GM19452 (cell line): ENCODE results near the gene BAHD1.
A peak's percentile ranks its signal among the peaks of the same experiment; 100 is the strongest.

Experiments used
- ATAC-seq: cut with Tn5 transposase; IDR thresholded peaks from one replicate; pipeline ENCODE4 v1.9.1; 2021; ENCODE audit not compliant: unreplicated experiment

BAHD1 gene

DNA sequence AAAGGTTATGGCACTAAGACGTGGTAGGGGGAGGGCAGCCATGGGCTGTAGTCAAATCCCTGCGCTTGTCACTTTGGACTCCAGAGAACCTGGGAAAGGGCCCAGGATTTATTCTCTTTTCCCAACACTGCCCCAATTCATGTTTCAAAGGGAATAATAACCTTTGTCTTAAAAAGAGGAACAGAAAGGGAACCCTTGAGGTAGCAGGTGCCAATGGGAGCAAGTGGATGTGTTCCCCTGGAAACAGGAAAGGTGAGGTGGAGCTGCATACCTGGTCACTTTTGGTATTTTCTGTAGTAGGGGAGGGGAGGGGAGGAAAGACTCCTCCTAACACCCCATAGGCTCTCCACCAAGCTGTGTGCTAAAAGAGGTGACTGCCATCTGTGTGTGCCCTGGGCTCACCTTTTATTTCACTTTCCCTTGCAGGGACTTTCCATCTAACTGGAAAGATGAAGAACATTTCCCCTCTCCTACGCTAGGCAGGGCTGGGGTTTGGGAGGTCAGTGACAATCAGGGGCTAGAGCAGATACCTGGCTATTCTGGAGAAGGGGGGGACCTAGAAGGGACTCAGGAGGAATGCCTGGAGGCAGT is 23.9 kb downstream of the BAHD1 start:
- no peak for ATAC-seq

DNA sequence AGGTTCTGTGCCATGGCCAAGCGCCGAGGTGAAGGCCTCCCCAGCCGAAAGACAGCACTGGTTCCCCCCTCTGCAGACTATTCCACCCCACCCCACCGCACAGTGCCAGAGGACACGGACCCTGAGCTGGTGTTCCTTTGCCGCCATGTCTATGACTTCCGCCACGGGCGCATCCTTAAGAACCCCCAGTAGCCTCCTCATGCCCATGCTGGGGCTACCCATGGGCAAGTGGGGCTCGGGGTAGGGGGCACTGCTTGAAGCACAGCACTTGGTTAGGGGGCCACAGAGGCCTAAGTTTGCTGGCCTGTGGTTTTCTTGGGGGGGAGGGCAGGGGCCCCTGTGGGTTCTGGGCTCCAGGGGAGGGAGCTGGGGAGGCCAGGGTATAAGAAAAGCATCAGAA is 25.2 kb downstream of the BAHD1 start:
- no peak for ATAC-seq

DNA sequence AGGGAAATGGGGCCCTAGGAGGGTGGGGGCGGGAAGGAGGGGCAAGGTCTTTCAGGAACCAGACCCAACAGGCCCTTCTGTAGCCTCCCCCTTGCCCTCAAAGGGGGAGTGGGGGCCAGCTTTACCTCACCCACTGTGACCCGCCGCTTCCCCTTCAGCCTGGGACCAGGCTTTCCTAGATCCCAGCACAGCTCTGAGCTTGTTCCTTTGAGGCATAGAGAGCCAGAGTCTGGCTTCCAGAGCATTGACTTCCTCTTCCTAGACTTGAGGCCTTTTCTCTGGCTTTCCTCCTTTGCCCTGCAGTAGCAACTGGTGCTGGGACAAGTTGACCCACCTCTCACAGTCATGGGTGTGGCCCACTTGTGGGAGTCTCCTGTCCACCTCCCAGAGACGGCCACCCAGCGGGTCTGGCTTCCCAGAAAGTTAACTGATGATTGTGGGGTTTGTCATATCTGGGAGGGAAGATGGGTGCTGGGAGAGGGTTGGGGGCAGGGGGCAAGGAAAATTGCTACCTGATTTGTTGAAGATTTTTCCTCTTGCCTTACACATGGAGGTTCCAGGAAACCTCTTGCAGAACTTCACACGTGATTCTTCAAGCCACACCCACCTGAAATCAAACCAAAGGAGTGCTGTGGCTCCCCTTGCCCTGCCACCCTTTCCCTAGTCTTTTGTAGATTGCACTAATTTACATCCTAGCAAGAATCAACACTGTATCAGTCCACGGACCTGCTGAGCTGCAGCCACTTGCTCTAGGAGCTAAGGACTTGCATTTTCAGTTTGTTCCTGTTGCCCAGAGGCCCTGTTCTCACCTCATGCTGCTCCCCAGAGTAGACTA is 25.9 kb downstream of the BAHD1 start:
- no peak for ATAC-seq

DNA sequence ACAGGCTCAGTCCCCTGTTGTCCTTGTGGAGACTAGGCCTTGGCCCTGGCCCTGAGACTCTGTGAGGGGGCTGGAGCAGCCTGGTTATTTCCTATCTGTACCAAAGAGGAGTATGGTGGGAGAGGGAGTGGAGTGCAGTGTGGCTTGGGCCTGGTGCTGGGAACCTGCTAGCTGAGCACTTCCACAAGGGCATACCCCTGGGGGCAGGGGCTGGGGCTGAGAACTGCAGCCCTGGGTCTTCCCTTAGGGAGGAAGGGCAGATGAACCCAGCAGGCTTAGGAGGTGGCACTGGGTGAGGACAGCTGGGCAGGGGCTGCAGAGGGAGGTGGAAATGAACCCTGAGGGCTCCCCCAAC is 26.5 kb downstream of the BAHD1 start:
- ATAC-seq = no peak

DNA sequence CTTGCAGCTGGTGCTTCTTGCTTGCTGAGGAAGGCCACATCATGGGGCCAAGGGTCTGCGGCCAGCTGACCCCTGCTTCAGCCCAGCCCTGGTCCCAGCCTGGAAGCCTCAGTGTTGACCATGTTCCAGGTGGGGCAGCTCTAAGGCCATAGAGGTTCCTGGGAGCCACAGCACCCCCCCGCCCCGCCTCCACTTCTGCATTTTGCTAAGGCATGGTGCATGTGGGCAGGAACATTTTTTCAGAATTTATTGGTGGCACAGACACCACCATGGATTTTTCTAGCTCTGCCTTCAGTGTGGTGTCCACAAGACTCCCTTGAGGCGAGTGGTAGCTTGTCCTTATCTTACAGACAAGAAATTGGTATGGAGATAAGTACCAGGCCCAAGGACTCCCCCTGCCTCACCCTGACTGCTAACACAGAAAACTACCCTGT is 28.2 kb downstream of the BAHD1 start:
- no peak for ATAC-seq

- ATAC-seq = no peak
Measured at GRCh38 chr15:40469776-40470390, 29.1 kb downstream of the BAHD1 start.

DNA sequence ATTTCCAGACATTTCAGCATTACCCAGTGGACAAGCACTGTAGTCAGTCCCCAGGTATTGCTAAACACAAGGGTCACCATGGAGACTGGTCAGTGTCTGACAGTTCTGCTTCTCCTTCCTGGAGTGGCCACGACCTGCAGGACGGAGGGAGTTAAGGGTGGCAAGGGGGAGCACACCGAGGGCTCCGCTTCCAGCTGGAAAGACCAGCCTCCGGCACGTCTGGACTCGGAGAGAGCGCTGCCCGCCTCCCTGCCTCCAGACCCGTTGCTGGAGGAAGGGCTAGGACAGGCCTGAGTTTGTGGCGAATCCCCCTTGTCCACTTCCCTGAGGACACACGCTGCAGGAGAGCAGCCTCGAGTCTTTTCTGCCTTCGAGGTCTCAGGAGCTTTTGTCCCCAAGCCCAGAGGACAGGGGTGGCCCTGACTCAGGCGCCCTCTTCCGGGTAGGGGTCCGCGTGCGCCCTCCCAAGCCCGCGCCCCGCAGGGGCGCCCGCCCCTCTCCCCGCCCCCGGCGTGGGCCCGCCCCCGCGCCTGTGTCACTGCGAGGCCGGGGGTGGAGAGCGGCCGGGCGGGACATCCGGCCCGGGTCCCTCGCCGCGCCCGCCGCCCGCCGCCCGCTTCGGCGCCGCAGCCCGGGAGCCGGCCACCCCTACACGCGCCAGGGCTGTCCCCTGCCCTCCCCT is 29.8 kb downstream of the BAHD1 start, which contains the start of gene CHST14:
CHST14 (plus strand) TSS at position 562 of the 682 bp plus-strand sequence. CDS start 230 bp downstream, outside the sequence.
- ATAC-seq = peak; percentile 70

- peak; percentile 28 for ATAC-seq
Measured at GRCh38 chr15:40471105-40471807, 30.5 kb downstream of the BAHD1 start.

- peak; percentile 18 for ATAC-seq
Measured at GRCh38 chr15:40471808-40472150, 31.0 kb downstream of the BAHD1 start.

DNA sequence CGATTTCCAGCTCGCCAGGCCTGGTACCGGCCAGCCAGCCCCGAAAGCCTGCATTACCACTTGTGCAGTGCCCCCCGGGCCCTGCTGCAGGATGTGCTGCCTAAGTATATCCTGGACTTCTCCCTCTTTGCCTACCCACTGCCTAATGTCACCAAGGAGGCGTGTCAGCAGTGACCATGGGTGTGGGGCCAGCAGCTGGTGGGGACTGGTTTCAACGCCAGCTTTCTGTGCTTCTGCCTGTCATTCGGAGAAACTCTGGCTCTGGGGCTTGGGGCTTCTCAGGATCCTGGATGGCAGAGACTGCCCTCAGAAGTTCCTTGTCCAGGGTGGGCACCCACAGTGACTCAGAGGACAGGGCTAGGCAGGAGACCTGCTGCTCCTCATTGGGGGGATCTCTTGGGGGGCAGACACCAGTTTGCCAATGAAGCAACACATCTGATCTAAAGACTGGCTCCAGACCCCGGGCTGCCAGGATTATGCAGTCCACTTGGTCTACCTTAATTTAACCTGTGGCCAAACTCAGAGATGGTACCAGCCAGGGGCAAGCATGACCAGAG is 31.5 kb downstream of the BAHD1 start:
- no peak for ATAC-seq

DNA sequence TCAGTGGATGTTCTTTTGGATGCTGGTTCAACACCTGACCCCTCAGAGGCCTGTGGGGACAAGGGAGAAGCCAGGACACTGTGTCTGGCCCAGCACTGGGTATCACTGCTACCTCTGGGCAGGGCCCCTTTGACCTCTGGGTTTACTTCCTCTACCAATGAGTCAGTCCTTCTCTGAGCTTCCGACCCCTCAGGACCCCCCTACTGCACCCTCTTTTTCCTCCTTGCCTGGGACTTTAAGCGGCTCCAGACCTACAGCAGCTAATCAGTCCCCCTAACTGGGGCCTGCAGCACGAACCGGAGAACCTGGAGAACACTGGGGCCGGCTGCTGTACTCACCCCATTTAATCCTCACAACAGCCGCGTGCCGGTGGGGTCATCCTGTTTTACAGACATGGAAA is 33.8 kb downstream of the BAHD1 start:
- no peak for ATAC-seq

DNA sequence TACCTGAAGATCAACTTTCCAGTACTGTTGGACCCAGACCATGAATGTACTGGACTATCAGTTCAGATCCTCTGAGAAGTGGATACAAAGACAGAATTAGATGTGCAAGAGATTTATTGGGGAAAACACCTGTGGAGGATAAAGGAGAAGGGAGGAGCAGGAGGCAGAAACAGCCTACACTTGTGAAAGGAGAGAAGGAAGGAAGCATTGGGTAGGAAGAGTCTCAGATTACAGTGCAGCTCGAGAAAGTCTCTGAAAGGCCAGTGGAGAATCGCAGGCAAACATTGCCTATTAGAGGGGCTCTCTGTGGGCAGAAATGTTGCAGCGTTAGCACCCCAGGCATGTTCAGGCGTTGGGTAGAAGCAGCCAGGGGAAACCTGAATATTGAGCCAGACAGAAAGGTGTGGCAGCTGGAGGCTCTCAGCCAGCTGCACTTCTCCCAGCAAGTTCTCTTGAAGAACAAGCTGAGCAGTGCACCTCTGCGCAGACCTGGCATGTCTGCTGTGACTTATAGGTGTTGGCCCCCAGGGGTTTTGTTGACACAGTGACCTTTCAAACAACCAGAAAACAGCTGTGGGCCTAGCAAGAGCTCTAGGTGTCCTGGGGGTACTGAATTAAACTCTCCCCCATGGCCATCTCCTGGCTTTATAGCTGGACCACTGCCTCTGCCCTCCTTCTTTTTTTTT is 37.0 kb downstream of the BAHD1 start:
- ATAC-seq = no peak

DNA sequence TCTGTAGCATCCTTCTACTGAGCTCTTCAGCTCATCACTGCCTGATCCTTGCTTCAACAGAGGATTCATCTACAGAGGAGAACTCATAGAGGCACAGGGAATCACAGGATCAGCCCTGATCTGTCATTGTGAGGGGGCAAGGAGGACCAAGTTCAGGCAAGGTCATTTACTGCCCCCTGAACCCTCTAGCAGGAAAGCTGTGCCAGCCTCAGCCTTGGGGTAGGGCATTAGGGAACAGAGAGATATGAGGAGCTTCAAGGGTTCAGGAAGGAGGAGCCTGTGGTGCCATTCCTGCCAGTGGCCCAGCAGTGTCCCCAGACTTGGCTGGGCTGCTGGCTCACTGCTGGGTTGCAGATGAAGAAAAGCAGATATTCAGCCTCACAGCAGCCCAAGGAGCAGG is 38.3 kb downstream of the BAHD1 start:
- ATAC-seq = no peak

- ATAC-seq = no peak
Measured at GRCh38 chr15:40481341-40482074, 40.8 kb downstream of the BAHD1 start.

DNA sequence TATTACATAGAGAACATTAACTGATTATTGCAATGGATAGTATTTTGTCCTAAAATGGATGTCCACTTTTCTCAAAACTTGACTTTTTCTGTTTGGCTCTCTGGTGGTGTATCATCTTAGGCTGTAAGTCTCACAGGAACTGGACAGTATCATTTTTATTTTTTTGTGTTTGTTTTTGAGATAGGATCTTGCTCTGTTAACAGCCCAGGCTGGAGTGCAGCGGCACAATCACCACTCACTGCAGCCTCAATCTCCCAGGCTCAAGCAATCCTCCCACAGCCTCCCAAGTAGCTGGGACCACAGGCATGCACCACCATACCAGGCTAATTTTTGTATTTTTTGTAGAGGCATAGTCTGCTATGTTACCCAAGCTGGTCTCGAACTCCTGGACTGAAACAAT is 43.2 kb downstream of the BAHD1 start:
- ATAC-seq = no peak

DNA sequence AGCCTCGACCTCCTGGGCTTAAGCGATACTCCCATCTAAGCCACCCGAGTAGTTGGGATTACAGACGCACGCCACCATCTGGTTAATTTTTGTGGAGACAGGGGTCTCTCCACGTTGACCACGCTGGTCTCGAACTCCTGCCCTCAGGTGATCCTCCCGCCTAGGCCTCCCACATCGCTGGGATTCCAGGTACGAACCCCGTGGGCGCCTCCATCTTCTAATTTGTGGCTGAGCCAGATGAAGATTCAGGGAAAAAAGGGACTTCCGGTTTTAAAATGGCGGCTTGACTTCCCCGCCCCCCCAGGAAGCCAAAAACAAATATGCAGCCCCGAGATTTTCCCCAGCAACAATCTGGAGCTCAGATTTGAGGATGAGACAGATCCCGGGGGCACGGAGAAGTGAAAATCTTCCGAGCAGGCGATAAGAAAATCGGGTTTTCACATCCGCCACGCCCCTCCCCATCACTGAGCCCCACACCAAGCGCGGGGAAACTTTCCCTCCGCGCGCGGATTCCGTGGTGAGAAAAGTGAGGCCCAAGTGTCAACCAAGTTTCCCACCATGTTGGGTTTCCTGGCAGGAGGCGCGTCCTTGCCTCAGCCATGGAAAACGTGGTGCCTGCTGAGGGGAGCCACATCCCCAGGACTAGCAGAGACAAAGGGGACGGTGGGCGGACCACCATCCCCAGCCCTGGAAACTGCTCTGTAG is 45.5 kb downstream of the BAHD1 start:
- ATAC-seq = no peak

- no peak for ATAC-seq
Measured at GRCh38 chr15:40487816-40488682, 47.3 kb downstream of the BAHD1 start.
